Keratinocyte (primary cell): Measurements from ENCODE around the gene SUZ12. TPM values are rescaled to one million over a fixed set of nuclear protein-coding genes. Genes with fewer than 3 reads are reported as not detected.

Source experiments
- DNase-seq: peaks from one replicate; pipeline ENCODE4 v3.0.0-alpha.2; 2011; ENCODE audit warnings: low read depth, missing footprints, low spot score
- FAIRE-seq: peaks from 2 replicates; lab custom pipeline; 2011; peaks lifted over from hg19 to GRCh38; lab: Jason Lieb, UNC
- H2AFZ ChIP-seq: 2 replicates; pipeline ENCODE4 v1.6.0; 2012; ENCODE audit warnings: low read length, control low read depth, inconsistent platforms; ENCODE audit not compliant: control insufficient read depth
- H3K27ac ChIP-seq: 2 replicates; pipeline ENCODE4 v1.5.1; 2011; ENCODE audit warnings: low read length; ENCODE audit not compliant: control insufficient read depth, insufficient read depth
- H3K27me3 ChIP-seq: 3 replicates; pipeline ENCODE4 v1.6.0; 2011; ENCODE audit warnings: low read length; ENCODE audit not compliant: control insufficient read depth, insufficient read depth; ENCODE audit errors: extremely low read depth
- H3K36me3 ChIP-seq, 2 experiments: 2 replicates in 1 of 2; 3 replicates in 1 of 2; pipeline ENCODE4 v1.5.1; 2011; ENCODE audit warnings: low read length in 2 of 2, mild to moderate bottlenecking in 1 of 2; ENCODE audit not compliant: control insufficient read depth in 2 of 2, insufficient read depth in 2 of 2; ENCODE audit errors: extremely low read depth in 1 of 2
- H3K4me1 ChIP-seq: 3 replicates; pipeline ENCODE4 v1.5.1; 2011; ENCODE audit warnings: low read length; ENCODE audit not compliant: control insufficient read depth, insufficient read depth; ENCODE audit errors: extremely low read depth
- H3K4me2 ChIP-seq: 3 replicates; pipeline ENCODE4 v1.6.0; 2011; ENCODE audit warnings: low read depth, low read length; ENCODE audit not compliant: control insufficient read depth, insufficient read depth; ENCODE audit errors: extremely low read depth
- H3K4me3 ChIP-seq, 3 experiments: fragments of 200-600 bp in 1 of 3; sonication (generic) in 1 of 3; 2 replicates in 2 of 3; 3 replicates in 1 of 3; pipeline ENCODE4 v1.5.1; 2011 to 2016; ENCODE audit warnings: low read length in 3 of 3, mild to moderate bottlenecking in 3 of 3, control low read depth in 2 of 3, inconsistent platforms in 1 of 3, low read depth in 1 of 3, mixed read lengths in 1 of 3, mixed run types in 1 of 3, moderate library complexity in 1 of 3; ENCODE audit not compliant: control insufficient read depth in 2 of 3, insufficient read depth in 2 of 3; ENCODE audit errors: extremely low read depth in 1 of 3
- H3K79me2 ChIP-seq: 2 replicates; pipeline ENCODE4 v1.6.0; 2012; ENCODE audit warnings: low read length; ENCODE audit not compliant: control insufficient read depth, insufficient read depth
- H3K9ac ChIP-seq: 3 replicates; pipeline ENCODE4 v1.6.0; 2011; ENCODE audit warnings: low read length; ENCODE audit not compliant: control insufficient read depth, insufficient read depth; ENCODE audit errors: extremely low read depth
- H3K9me1 ChIP-seq: 3 replicates; pipeline ENCODE4 v1.6.0; 2011; ENCODE audit warnings: low read length; ENCODE audit not compliant: control insufficient read depth, insufficient read depth; ENCODE audit errors: extremely low read depth
- H3K9me3 ChIP-seq: 2 replicates; pipeline ENCODE4 v1.5.1; 2012; ENCODE audit warnings: low read depth, low read length; ENCODE audit not compliant: control insufficient read depth
- H4K20me1 ChIP-seq: 3 replicates; pipeline ENCODE4 v1.6.0; 2011; ENCODE audit warnings: low read length; ENCODE audit not compliant: control insufficient read depth, insufficient read depth; ENCODE audit errors: extremely low read depth
- CTCF ChIP-seq, 3 experiments: IDR thresholded peaks in 1 of 3; conservative IDR thresholded peaks in 1 of 3; optimal IDR thresholded peaks in 1 of 3; 2 replicates in 2 of 3; 3 replicates in 1 of 3; pipeline versions ENCODE3 to v1.5.1; 2011; ENCODE audit warnings: low read length in 3 of 3, mild to moderate bottlenecking in 3 of 3, moderate library complexity in 2 of 3, control low read depth in 1 of 3, inconsistent platforms in 1 of 3; ENCODE audit not compliant: insufficient read depth in 2 of 3; ENCODE audit errors: extremely low read depth in 1 of 3
- EZH2 ChIP-seq: IDR thresholded peaks from one replicate; pipeline ENCODE4 v1.6.1; 2012; ENCODE audit warnings: inconsistent platforms, mild to moderate bottlenecking, low read length, moderate library complexity
- dilution Hi-C: fragments of 300-500 bp; cut with MboI; formaldehyde crosslinking; loops from one replicate; pipeline ENCODE4 v1.7.0; 2020; ENCODE audit warnings: low sequenced_read_pairs; ENCODE audit not compliant: extremely low pct_ligation_motif_present
- polyA plus RNA-seq, 5 experiments: library from polyadenylated mRNA; depleted of rRNA in 3 of 5; stranded (reverse) in 3 of 5; stranded (forward) in 1 of 5; unstranded in 1 of 5; fragments of >200 nt; gene quantifications; 1 replicate in 1 of 5; 2 replicates in 3 of 5; 3 replicates in 1 of 5; pipeline versions ENCODE4 v1.2.1 to v1.2.3, GENCODE V29; 2011 to 2012; ENCODE audit warnings: missing spikeins in 2 of 5, low read depth in 1 of 5, low replicate concordance in 1 of 5

Gene SUZ12
- polyA plus RNA-seq, 1 donor (not counting 4 experiments of a cell fraction or from before 2014, with no cell fraction given): 20.8 TPM

GRCh38 chr17:31900877-31901276 lies 35.9 kb upstream of the SUZ12 start:
- Histone ChIP-seq H2AFZ (peak overlapping the region; percentile 99), H3K27me3 (no peaks in the 10 kb centered on the region), H3K9me1 (no peaks in the 10 kb centered on the region), H3K79me2 (peaks cover 31% of the 10 kb centered on the region), H3K27ac (peak overlapping the region; percentile 89), H3K4me3 (peak overlapping the region; percentile 92 to 98 (median 96)), H3K4me2 (peak overlapping the region; percentile 74), H3K36me3 (peaks cover 18 to 21% of the 10 kb centered on the region in 2 experiments), H3K4me1 (peaks cover 4% of the 10 kb centered on the region), H3K9me3 (no peaks in the 10 kb centered on the region), H4K20me1 (no peaks in the 10 kb centered on the region), H3K9ac (peak overlapping the region; percentile 84)
- FAIRE-seq (no peak), DNase-seq (no peak)
- dilution Hi-C loops: no loop called here
- no peak for TF ChIP-seq CTCF (optimal IDR thresholded peaks at IDR 0.05 in 1 of 3, IDR thresholded peaks at IDR 0.05 in 1 of 3, conservative IDR thresholded peaks at IDR 0.05 in 1 of 3; ENCODE audit: extremely low read depth in 1 of 3, insufficient read depth in 2 of 3, low read length in 3 of 3)
- no peak for TF ChIP-seq EZH2

- H3K36me3 ChIP-seq: peaks cover 11% of the 10 kb centered on the region in 2 experiments
- H3K9me1 ChIP-seq: no peaks in the 10 kb centered on the region
- no peak overlapping the region for H3K4me2 ChIP-seq
- H3K27ac ChIP-seq: no peak overlapping the region
- no peak overlapping the region for H3K9ac ChIP-seq
- dilution Hi-C loops: no loop called here
- H4K20me1 ChIP-seq: no peaks in the 10 kb centered on the region
- peaks cover 29% of the 10 kb centered on the region for H3K79me2 ChIP-seq
- H3K4me1 ChIP-seq: peaks cover 4% of the 10 kb centered on the region
- TF ChIP-seq CTCF (optimal IDR thresholded peaks at IDR 0.05 in 1 of 3, IDR thresholded peaks at IDR 0.05 in 1 of 3, conservative IDR thresholded peaks at IDR 0.05 in 1 of 3; ENCODE audit: extremely low read depth in 1 of 3, insufficient read depth in 2 of 3, low read length in 3 of 3): no peak
- H2AFZ ChIP-seq: peak overlapping the region; percentile 85
- DNase-seq (no peak), FAIRE-seq (no peak)
- H3K9me3 ChIP-seq: no peaks in the 10 kb centered on the region
- H3K4me3 ChIP-seq: no peak overlapping the region
- H3K27me3 ChIP-seq: no peaks in the 10 kb centered on the region
Measured at GRCh38 chr17:31902693-31903092, 34.1 kb upstream of the SUZ12 start.
